Gastroesophageal sphincter (tissue), 4 donors: ENCODE results near the gene HEXA. TPM values are rescaled to one million over a fixed set of nuclear protein-coding genes. Genes with fewer than 3 reads are reported as not detected.
A peak's percentile ranks its signal among the peaks of the same experiment; 100 is the strongest.

Experiments used
- ATAC-seq: fragments of 150-250 bp; one replicate; pipeline ENCODE4 v1.9.1; 2016; ENCODE audit warnings: mild to moderate bottlenecking, moderate library complexity
- H3K27ac ChIP-seq, 4 donors: fragments of 200-600 bp; sonication (generic) in 3 of 4; 1 replicate in 3 of 4; 2 replicates in 1 of 4; pipeline ENCODE4 v1.5.1; 2016 to 2019
- H3K27me3 ChIP-seq: fragments of 200-600 bp; sonication (generic); one replicate; pipeline ENCODE4 v1.5.1; 2019
- H3K36me3 ChIP-seq, 2 donors: fragments of 200-600 bp; sonication (generic); one replicate each; pipeline ENCODE4 v1.5.1; 2019; ENCODE audit warnings: control low read depth in 1 of 2
- H3K4me1 ChIP-seq, 3 donors: fragments of 200-600 bp; sonication (generic); 1 replicate in 2 of 3; 2 replicates in 1 of 3; pipeline ENCODE4 v1.5.1; 2016 to 2019; ENCODE audit warnings: control low read depth in 2 of 3
- H3K4me3 ChIP-seq, 2 donors: fragments of 200-600 bp; sonication (generic); one replicate each; pipeline ENCODE4 v1.5.1; 2019; ENCODE audit warnings: mild to moderate bottlenecking in 1 of 2, moderate library complexity in 1 of 2
- H3K9me3 ChIP-seq, 3 donors: fragments of 200-600 bp; sonication (generic); one replicate each; pipeline ENCODE4 v1.5.1; 2017 to 2019; ENCODE audit warnings: control low read depth in 2 of 3
- EP300 ChIP-seq: sonication (generic); formaldehyde crosslinking; IDR thresholded peaks from one replicate; pipeline ENCODE4 v1.6.1; 2017; ENCODE audit warnings: antibody characterized with exemption, mild to moderate bottlenecking
- POLR2A ChIP-seq, 2 donors: fragments of 450-650 bp; IDR thresholded peaks; one replicate each; pipeline ENCODE4 v1.6.1; 2017; ENCODE audit warnings: antibody characterized with exemption in 2 of 2, mild to moderate bottlenecking in 2 of 2, moderate library complexity in 1 of 2
- POLR2AphosphoS5 ChIP-seq: sonication (generic); formaldehyde crosslinking; IDR thresholded peaks from one replicate; pipeline ENCODE4 v1.6.1; 2017; ENCODE audit warnings: antibody characterized with exemption
- WGBS, 2 donors: methylation state at CpG; one replicate each; pipeline ENCODE4 v1.1.5; 2018; ENCODE audit warnings: low coverage in 1 of 2; 5-methylcytosine and 5-hydroxymethylcytosine counted together
- total RNA-seq, 4 donors: library from RNA; depleted of rRNA; stranded (reverse); fragments of >200 nt; gene quantifications; one replicate each; pipeline ENCODE4 v1.1.0, GENCODE V29; 2016
- TF ChIP-seq, protein P1 (sequence below), 4 experiments: fragments of 200-600 bp in 2 of 4; fragments of 450-650 bp in 2 of 4; sonication (generic) in 1 of 4; IDR thresholded peaks; one replicate each; pipeline ENCODE4 v1.5.1; 2017 to 2019; ENCODE audit warnings: antibody characterized with exemption in 4 of 4, mild to moderate bottlenecking in 2 of 4, moderate library complexity in 2 of 4

Gene HEXA
- total RNA-seq, 4 donors from 2014 or later: 46.3 to 68.5 (median 60.9) TPM

DNA sequence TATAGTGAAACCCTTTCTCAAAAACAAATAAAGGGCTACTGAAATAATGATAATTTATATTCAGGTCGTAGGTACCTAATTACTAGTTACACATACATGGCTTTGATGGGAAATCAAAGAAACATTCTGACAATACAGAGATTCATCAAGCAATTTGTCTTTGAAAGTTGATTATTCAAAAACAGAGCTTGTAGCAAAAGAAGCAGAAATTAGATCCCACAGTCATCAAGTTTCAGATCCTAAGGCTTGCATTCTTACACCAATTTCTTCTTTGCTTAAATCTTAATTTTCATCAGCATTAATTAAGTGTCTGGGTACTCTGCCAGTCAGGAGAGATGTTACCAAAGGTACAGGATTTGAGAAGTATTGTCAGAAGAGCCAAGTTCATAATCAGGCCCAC is 1.5 kb upstream of the HEXA start:
- Histone ChIP-seq H3K27ac (peak overlapping the region in 2 of 4 donors; percentile 91 to 92), H3K4me1 (peaks cover 3 to 41% (median 22%) of the 10 kb centered on the region in 3 donors), H3K4me3 (no peak overlapping the region), H3K36me3 (no peaks in the 10 kb centered on the region), H3K27me3 (peaks cover under 1% of the 10 kb centered on the region), H3K9me3 (no peaks in the 10 kb centered on the region)
- no peak for ATAC-seq
- 83 to 88% methylated on average over 1 of the region's 1 CpG for WGBS, 2 donors
- TF ChIP-seq POLR2A (IDR thresholded peaks at IDR 0.05) (no peak), POLR2AphosphoS5 (no peak), EP300 (no peak)
- TF ChIP-seq, protein P1, sequence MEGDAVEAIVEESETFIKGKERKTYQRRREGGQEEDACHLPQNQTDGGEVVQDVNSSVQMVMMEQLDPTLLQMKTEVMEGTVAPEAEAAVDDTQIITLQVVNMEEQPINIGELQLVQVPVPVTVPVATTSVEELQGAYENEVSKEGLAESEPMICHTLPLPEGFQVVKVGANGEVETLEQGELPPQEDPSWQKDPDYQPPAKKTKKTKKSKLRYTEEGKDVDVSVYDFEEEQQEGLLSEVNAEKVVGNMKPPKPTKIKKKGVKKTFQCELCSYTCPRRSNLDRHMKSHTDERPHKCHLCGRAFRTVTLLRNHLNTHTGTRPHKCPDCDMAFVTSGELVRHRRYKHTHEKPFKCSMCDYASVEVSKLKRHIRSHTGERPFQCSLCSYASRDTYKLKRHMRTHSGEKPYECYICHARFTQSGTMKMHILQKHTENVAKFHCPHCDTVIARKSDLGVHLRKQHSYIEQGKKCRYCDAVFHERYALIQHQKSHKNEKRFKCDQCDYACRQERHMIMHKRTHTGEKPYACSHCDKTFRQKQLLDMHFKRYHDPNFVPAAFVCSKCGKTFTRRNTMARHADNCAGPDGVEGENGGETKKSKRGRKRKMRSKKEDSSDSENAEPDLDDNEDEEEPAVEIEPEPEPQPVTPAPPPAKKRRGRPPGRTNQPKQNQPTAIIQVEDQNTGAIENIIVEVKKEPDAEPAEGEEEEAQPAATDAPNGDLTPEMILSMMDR (IDR thresholded peaks at IDR 0.05): no peak

DNA sequence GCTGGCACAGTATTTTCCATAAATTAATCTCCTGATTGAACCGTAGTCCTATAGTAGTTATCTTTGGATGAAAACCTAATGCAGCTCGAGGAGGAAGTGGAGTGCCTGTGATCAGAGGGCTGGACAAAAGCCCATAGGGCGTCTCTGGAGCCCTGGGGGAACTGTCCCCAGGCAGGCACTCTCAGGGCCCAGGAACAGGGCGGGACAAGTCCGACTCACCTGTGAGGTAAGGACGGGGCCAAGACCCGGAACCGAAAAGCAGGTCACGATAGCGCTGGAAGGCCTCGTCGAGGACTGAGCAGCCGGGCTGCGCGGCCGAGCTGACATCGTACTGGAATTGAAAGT is 341 bp downstream of the HEXA start:
- H3K36me3 ChIP-seq: peaks cover 0 to 9% of the 10 kb centered on the region in 2 donors
- H3K4me1 ChIP-seq: peaks cover 3 to 53% (median 22%) of the 10 kb centered on the region in 3 donors
- H3K27ac ChIP-seq: peak overlapping the region; percentile 65 to 92 (median 91)
- TF ChIP-seq POLR2A (IDR thresholded peaks at IDR 0.05) (no peak), EP300 (no peak), POLR2AphosphoS5 (no peak)
- TF ChIP-seq, protein P1 (IDR thresholded peaks at IDR 0.05): no peak
- H3K9me3 ChIP-seq: no peaks in the 10 kb centered on the region
- peak overlapping the region; percentile 69 to 70 for H3K4me3 ChIP-seq
- peak; percentile 52 for ATAC-seq
- H3K27me3 ChIP-seq: no peaks in the 10 kb centered on the region
- WGBS, 2 donors: 0% methylated on average over 1 of the region's 17 CpGs

DNA sequence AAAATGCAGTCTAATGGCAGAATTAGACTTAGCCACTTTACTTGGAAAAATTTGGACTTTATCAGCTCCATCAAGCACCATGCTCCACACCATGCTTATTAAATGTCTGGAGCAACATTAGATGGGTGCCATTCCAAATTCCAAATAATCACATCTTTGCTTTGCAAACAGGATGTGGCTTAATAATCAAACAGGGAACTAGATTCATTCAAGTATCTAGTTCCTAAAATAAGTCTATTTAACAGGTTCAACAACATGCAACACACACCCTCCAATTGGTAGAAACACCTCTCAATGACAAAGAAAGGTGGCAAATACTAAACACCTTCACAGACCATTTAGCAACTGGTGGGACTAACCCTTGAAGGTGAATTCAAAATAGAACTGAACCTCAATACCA is 3.5 kb downstream of the HEXA start:
- no peak for ATAC-seq
- Histone ChIP-seq H3K4me3 (no peak overlapping the region), H3K36me3 (peaks cover 0 to 25% of the 10 kb centered on the region in 2 donors), H3K9me3 (no peaks in the 10 kb centered on the region), H3K27ac (no peak overlapping the region), H3K4me1 (peaks cover 3 to 76% (median 22%) of the 10 kb centered on the region in 3 donors), H3K27me3 (no peaks in the 10 kb centered on the region)
- TF ChIP-seq, protein P1 (IDR thresholded peaks at IDR 0.05): no peak
- no peak for TF ChIP-seq POLR2AphosphoS5
- TF ChIP-seq POLR2A (IDR thresholded peaks at IDR 0.05): no peak
- TF ChIP-seq EP300: no peak

DNA sequence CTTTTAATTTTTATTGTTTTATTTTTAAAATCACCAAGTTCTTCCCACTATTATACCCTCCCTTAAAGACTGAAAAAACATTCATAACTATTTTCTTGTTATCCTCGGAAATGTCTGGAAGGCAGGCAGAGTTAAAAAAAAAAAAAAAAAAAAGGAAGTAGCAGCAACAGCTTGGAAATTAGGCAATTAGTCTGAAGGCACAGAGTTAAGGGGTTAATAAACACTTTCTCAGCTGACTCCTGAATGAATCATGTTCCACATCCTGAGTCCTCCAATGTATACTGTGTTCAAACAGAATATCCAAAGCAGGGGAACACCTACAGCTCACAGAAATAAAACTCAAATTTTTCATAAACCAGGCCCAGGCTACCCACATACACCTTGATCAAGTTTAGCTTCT is 5.8 kb downstream of the HEXA start:
- Histone ChIP-seq H3K27me3 (no peaks in the 10 kb centered on the region), H3K9me3 (no peaks in the 10 kb centered on the region), H3K36me3 (peaks cover 0 to 30% of the 10 kb centered on the region in 2 donors), H3K27ac (no peak overlapping the region), H3K4me1 (peaks cover 3 to 61% (median 10%) of the 10 kb centered on the region in 3 donors), H3K4me3 (no peak overlapping the region)
- 67% methylated on average over 1 of the region's 1 CpG; no CpG with 5 or more reads in 1 of the 2 donors for WGBS, 2 donors
- no peak for TF ChIP-seq POLR2AphosphoS5
- TF ChIP-seq, protein P1 (IDR thresholded peaks at IDR 0.05): no peak
- no peak for TF ChIP-seq POLR2A (IDR thresholded peaks at IDR 0.05)
- TF ChIP-seq EP300: no peak
- ATAC-seq: no peak

DNA sequence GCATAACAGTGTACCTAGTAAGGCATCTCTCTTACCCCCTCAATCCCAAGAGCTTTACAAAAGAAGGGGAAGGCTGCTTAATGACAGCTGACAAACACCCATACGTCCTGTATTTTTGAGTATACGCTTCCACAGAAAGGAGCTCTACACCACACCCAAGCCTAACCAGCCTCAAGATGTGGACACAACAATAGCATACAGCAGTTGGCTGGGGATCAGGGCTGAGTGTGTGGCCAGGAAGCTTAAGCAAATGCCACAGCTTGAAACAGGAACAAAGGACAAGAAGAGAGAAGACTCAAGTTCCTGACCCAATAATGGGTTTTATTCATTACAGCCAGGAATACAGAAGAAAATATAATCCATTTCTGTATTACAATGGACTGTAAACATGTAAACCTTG is 6.9 kb downstream of the HEXA start:
- Histone ChIP-seq H3K27ac (peak overlapping the region in 2 of 4 donors; percentile 11 to 34), H3K36me3 (peaks cover 0 to 30% of the 10 kb centered on the region in 2 donors), H3K4me3 (no peak overlapping the region), H3K9me3 (no peaks in the 10 kb centered on the region), H3K4me1 (peaks cover 0 to 50% (median 0%) of the 10 kb centered on the region in 3 donors), H3K27me3 (no peaks in the 10 kb centered on the region)
- WGBS, 2 donors: 75% methylated on average over 2 of the region's 2 CpGs; no CpG with 5 or more reads in 1 of the 2 donors
- ATAC-seq: peak; percentile 66
- TF ChIP-seq, protein P1 (IDR thresholded peaks at IDR 0.05): no peak
- no peak for TF ChIP-seq POLR2AphosphoS5
- TF ChIP-seq EP300: no peak
- TF ChIP-seq POLR2A (IDR thresholded peaks at IDR 0.05): no peak
